ENCODE data around the gene TTC28.

Gene TTC28

GRCh38 chr22:28077166-28077565, 602.5 kb downstream of the TTC28 start:
- ChIA-PET POLR2A (no interaction called here), CTCF (interaction anchor here (1.5 kb wide), 1 partner anchor 14 kb away, joined by 4 read pairs; no protein-coding TSS in a partner anchor)
- TF ChIP-seq CTCF (IDR thresholded peaks at IDR 0.05; ENCODE audit: insufficient read depth, low read length, missing control alignments), result no peak
- no peak overlapping the region for H3K4me3 ChIP-seq (ENCODE audit: low read depth, low read length)
- DNase-seq (ENCODE audit: low read depth, low spot score), result no peak

GRCh38 chr22:28075358-28075981, 604.2 kb downstream of the TTC28 start:
- TF ChIP-seq CTCF (IDR thresholded peaks at IDR 0.05; ENCODE audit: insufficient read depth, low read length, missing control alignments), result no peak
- ChIA-PET CTCF (interaction anchor here (0.7 to 1.5 kb wide), 3 partner anchors 24 to 178 kb away, joined by 3 to 5 read pairs (median 4); no protein-coding TSS in a partner anchor), POLR2A (no interaction called here)
- no peak overlapping the region for H3K4me3 ChIP-seq (ENCODE audit: low read depth, low read length)
- peak; percentile 40 for DNase-seq (ENCODE audit: low read depth, low spot score)

- ChIA-PET CTCF (interaction anchor here (1.1 to 1.5 kb wide), 3 partner anchors 9 to 38 kb away, joined by 3 to 5 read pairs (median 4); no protein-coding TSS in a partner anchor), POLR2A (no interaction called here)
- H3K4me3 ChIP-seq (ENCODE audit: low read depth, low read length), result no peak overlapping the region
- no peak for TF ChIP-seq CTCF (IDR thresholded peaks at IDR 0.05; ENCODE audit: insufficient read depth, low read length, missing control alignments)
- DNase-seq (ENCODE audit: low read depth, low spot score), result no peak
These were observed 605.1 kb downstream of the TTC28 start for GRCh38 chr22:28074526-28074925.

- DNase-seq (ENCODE audit: low read depth, low spot score), result no peak
- H3K4me3 ChIP-seq (ENCODE audit: low read depth, low read length), result no peak overlapping the region
- ChIA-PET POLR2A (no interaction called here), CTCF (interaction anchor here (0.6 kb wide), 1 partner anchor 9 kb away, joined by 3 read pairs; no protein-coding TSS in a partner anchor)
- no peak for TF ChIP-seq CTCF (IDR thresholded peaks at IDR 0.05; ENCODE audit: insufficient read depth, low read length, missing control alignments)
These were observed 607.6 kb downstream of the TTC28 start for GRCh38 chr22:28072066-28072465.

- ChIA-PET POLR2A (no interaction called here), CTCF (interaction anchor here (1.5 to 1.8 kb wide), 3 partner anchors 10 to 17 kb away, joined by 3 to 9 read pairs (median 6); no protein-coding TSS in a partner anchor)
- DNase-seq (ENCODE audit: low read depth, low spot score), result no peak
- TF ChIP-seq CTCF (IDR thresholded peaks at IDR 0.05; ENCODE audit: insufficient read depth, low read length, missing control alignments), result no peak
- H3K4me3 ChIP-seq (ENCODE audit: low read depth, low read length), result no peak overlapping the region
These were observed 610.8 kb downstream of the TTC28 start for GRCh38 chr22:28068826-28069225.

- ChIA-PET POLR2A (no interaction called here), CTCF (interaction anchor here (1.0 to 1.6 kb wide), 3 partner anchors 9 to 375 kb away, joined by 3 to 6 read pairs (median 4); no protein-coding TSS in a partner anchor)
- no peak for TF ChIP-seq CTCF (IDR thresholded peaks at IDR 0.05; ENCODE audit: insufficient read depth, low read length, missing control alignments)
- H3K4me3 ChIP-seq (ENCODE audit: low read depth, low read length), result no peak overlapping the region
- DNase-seq (ENCODE audit: low read depth, low spot score), result no peak
These were observed 614.7 kb downstream of the TTC28 start for GRCh38 chr22:28064920-28065319.

Data from AG04449 (cell line).